B cell (primary cell): ENCODE measurements around the gene RASGEF1B. TPM values are rescaled to one million over a fixed set of nuclear protein-coding genes. Genes with fewer than 3 reads are reported as not detected.

Source experiments
- ATAC-seq: fragments of 200-7000 bp; cut with Tn5 transposase; one replicate; pipeline ENCODE4 v1.10.0; 2021; ENCODE audit warnings: low read depth, mild to moderate bottlenecking, moderate number of reproducible peaks, moderate library complexity
- CTCF ChIA-PET: fragments of 350-600 bp; sonication (Branson Sonifier 250); formaldehyde crosslinking; loops from one replicate; lab custom pipeline; 2021; ENCODE audit warnings: antibody characterized with exemption, inconsistent platforms; lab: Charles Lee
- POLR2A ChIA-PET: fragments of 350-600 bp; sonication (Branson Sonifier 250); formaldehyde crosslinking; loops from one replicate; lab custom pipeline; 2021; ENCODE audit warnings: antibody characterized with exemption; lab: Charles Lee
- DNase-seq: peaks from one replicate; pipeline ENCODE4 v3.0.0; 2013
- H2AFZ ChIP-seq: 2 replicates; pipeline ENCODE4 v1.6.1; 2012; ENCODE audit warnings: mild to moderate bottlenecking, low read depth, low read length; ENCODE audit not compliant: insufficient read depth, poor library complexity, severe bottlenecking
- H3K27ac ChIP-seq, 2 donors: 1 replicate in 1 of 2; 2 replicates in 1 of 2; pipeline ENCODE4 v1.5.1; 2012 to 2013; ENCODE audit warnings: low read length in 2 of 2, mild to moderate bottlenecking in 2 of 2, moderate library complexity in 1 of 2
- H3K27me3 ChIP-seq, 4 experiments: fragments of 200-600 bp in 1 of 4; sonication (generic) in 1 of 4; replicated peaks in 1 of 4; 1 replicate in 2 of 4; 2 replicates in 2 of 4; pipeline versions ENCODE4 v1.6.1 to v1.7.0; 2013 to 2016; ENCODE audit warnings: low read length in 3 of 4, mild to moderate bottlenecking in 2 of 4, mixed read lengths in 1 of 4, moderate library complexity in 1 of 4; ENCODE audit not compliant: insufficient read depth in 4 of 4, control insufficient read depth in 3 of 4; ENCODE audit errors: control extremely low read depth in 1 of 4
- H3K36me3 ChIP-seq, 2 experiments: replicated peaks in 1 of 2; 1 replicate in 1 of 2; 2 replicates in 1 of 2; pipeline versions ENCODE4 v1.6.1 to v1.7.1; 2013; ENCODE audit warnings: low read length in 1 of 2; ENCODE audit not compliant: insufficient read depth in 2 of 2, control insufficient read depth in 1 of 2; ENCODE audit errors: control extremely low read depth in 1 of 2, extremely low read depth in 1 of 2
- H3K4me1 ChIP-seq, 2 donors: fragments of 200-600 bp in 1 of 2; sonication (generic) in 1 of 2; 1 replicate in 1 of 2; 2 replicates in 1 of 2; pipeline versions ENCODE4 v1.5.1 to v1.6.1; 2013 to 2017; ENCODE audit warnings: low read length in 2 of 2; ENCODE audit not compliant: control insufficient read depth in 2 of 2, insufficient read depth in 2 of 2
- H3K4me2 ChIP-seq: replicated peaks from 2 replicates; pipeline ENCODE3; 2012; ENCODE audit warnings: mild to moderate bottlenecking, low read depth, low read length; ENCODE audit not compliant: poor library complexity, severe bottlenecking
- H3K4me3 ChIP-seq, 5 experiments: fragments of 200-600 bp in 1 of 5; sonication (generic) in 1 of 5; 1 replicate in 3 of 5; 2 replicates in 2 of 5; pipeline versions ENCODE4 v1.5.1 to v1.7.0; 2011 to 2016; ENCODE audit warnings: low read length in 4 of 5, mild to moderate bottlenecking in 4 of 5, low read depth in 2 of 5, control low read depth in 1 of 5, moderate library complexity in 1 of 5; ENCODE audit not compliant: insufficient read depth in 1 of 5; ENCODE audit errors: control extremely low read depth in 1 of 5, extremely low read depth in 1 of 5
- H3K79me2 ChIP-seq: fragments of 200-600 bp; sonication (generic); one replicate; pipeline ENCODE4 v1.6.0; 2016; ENCODE audit warnings: low read length; ENCODE audit not compliant: control insufficient read depth, insufficient read depth
- H3K9ac ChIP-seq: fragments of 200-600 bp; sonication (generic); 2 replicates; pipeline ENCODE4 v1.6.1; 2017; ENCODE audit warnings: mild to moderate bottlenecking, low read length, moderate library complexity
- H3K9me3 ChIP-seq, 3 donors: one replicate each; pipeline versions ENCODE4 v1.6.1 to v1.7.1; 2013; ENCODE audit warnings: low read length in 2 of 3; ENCODE audit not compliant: control insufficient read depth in 2 of 3, insufficient read depth in 1 of 3; ENCODE audit errors: control extremely low read depth in 1 of 3
- H4K20me1 ChIP-seq: 2 replicates; pipeline ENCODE4 v1.6.0; 2012; ENCODE audit warnings: mild to moderate bottlenecking, low read length; ENCODE audit not compliant: insufficient read depth, control insufficient read depth, poor library complexity, severe bottlenecking
- H3K27ac Mint-ChIP-seq: one replicate; pipeline ENCODE4 v1.8.0; 2021; ENCODE audit warnings: mixed read lengths
- H3K27me3 Mint-ChIP-seq: one replicate; pipeline ENCODE4 v1.8.0; 2021; ENCODE audit warnings: mixed read lengths
- H3K4me1 Mint-ChIP-seq: one replicate; pipeline ENCODE4 v1.8.0; 2021; ENCODE audit warnings: mixed read lengths
- H3K4me3 Mint-ChIP-seq: one replicate; pipeline ENCODE4 v1.8.0; 2021; ENCODE audit warnings: mixed read lengths
- H3K9me3 Mint-ChIP-seq: one replicate; pipeline ENCODE4 v1.8.0; 2022; ENCODE audit warnings: mixed read lengths; ENCODE audit not compliant: insufficient read depth
- CTCF ChIP-seq: fragments of 200-600 bp; IDR thresholded peaks from one replicate; pipeline ENCODE4 v1.8.0; 2022; ENCODE audit warnings: antibody characterized with exemption, mild to moderate bottlenecking
- EZH2 ChIP-seq: IDR thresholded peaks from 2 replicates; pipeline ENCODE4 v1.6.1; 2012; ENCODE audit warnings: borderline replicate concordance, low read depth, mild to moderate bottlenecking, moderate library complexity, low read length; ENCODE audit not compliant: insufficient read depth, poor library complexity, severe bottlenecking
- WGBS: methylation state at CpG from one replicate; pipeline ENCODE4 v1.1.5; 2013; ENCODE audit warnings: missing lambda C conversion rate; ENCODE audit not compliant: insufficient coverage; 5-methylcytosine and 5-hydroxymethylcytosine counted together
- intact Hi-C: fragments of 100-400 bp; cut with micrococcal nuclease; formaldehyde crosslinking; loops from one replicate; pipeline ENCODE4 v1.10.0; 2022
- polyA plus RNA-seq: library from polyadenylated mRNA; depleted of rRNA; stranded (reverse); fragments of >200 nt; gene quantifications from 2 replicates; pipeline ENCODE4 v1.2.3, GENCODE V29; 2012
- total RNA-seq, 2 donors: library from RNA; stranded (reverse); fragments of 120-200 nt in 1 of 2; gene quantifications; 1 replicate in 1 of 2; 2 replicates in 1 of 2; pipeline versions ENCODE4 v1.2.3 to v1.2.4, GENCODE V29; 2013 to 2022

Gene RASGEF1B
- total and polyA plus RNA-seq, 2 donors (not counting 1 experiment from before 2014, with no cell fraction given): 20.4 to 130 TPM

- WGBS: 88% methylated on average over 4 of the region's 4 CpGs
- H3K27me3 Mint-ChIP-seq: no peaks in the 10 kb centered on the region
- no peaks in the 10 kb centered on the region for H3K9me3 Mint-ChIP-seq
- DNase-seq (no peak), ATAC-seq (no peak)
- no peaks in the 10 kb centered on the region for H4K20me1 ChIP-seq
- H3K4me2 ChIP-seq: no peak overlapping the region
- peaks cover 3% of the 10 kb centered on the region for H3K4me1 Mint-ChIP-seq
- H3K79me2 ChIP-seq: no peaks in the 10 kb centered on the region
- no peak overlapping the region for H3K27ac ChIP-seq
- H3K4me1 ChIP-seq: no peaks in the 10 kb centered on the region
- no peak overlapping the region for H3K27ac Mint-ChIP-seq
- H3K9ac ChIP-seq: no peak overlapping the region
- no peaks in the 10 kb centered on the region for H3K27me3 ChIP-seq
- no peak overlapping the region for H2AFZ ChIP-seq
- no peak overlapping the region for H3K4me3 Mint-ChIP-seq
- intact Hi-C loops: no loop called here
- POLR2A ChIA-PET: no interaction called here
- no peaks in the 10 kb centered on the region for H3K36me3 ChIP-seq
- no peak overlapping the region for H3K4me3 ChIP-seq
- CTCF ChIA-PET: interaction anchor here (0.5 to 2.4 kb wide), 5 partner anchors 8 to 789 kb away, joined by 3 to 9 read pairs (median 4); no protein-coding TSS in a partner anchor
- no peak for TF ChIP-seq CTCF
- TF ChIP-seq EZH2: no peak
- H3K9me3 ChIP-seq: no peaks in the 10 kb centered on the region
Measured at GRCh38 chr4:81412946-81413495, 58.7 kb downstream of the RASGEF1B start.

- H3K4me2 ChIP-seq: no peak overlapping the region
- no peaks in the 10 kb centered on the region for H4K20me1 ChIP-seq
- ChIA-PET POLR2A (no interaction called here), CTCF (interaction anchor here (1.4 to 2.4 kb wide), 4 partner anchors 11 to 57 kb away, joined by 3 to 9 read pairs (median 7); no protein-coding TSS in a partner anchor)
- H3K4me1 ChIP-seq: no peaks in the 10 kb centered on the region
- H3K9ac ChIP-seq: no peak overlapping the region
- no peaks in the 10 kb centered on the region for H3K79me2 ChIP-seq
- no peak overlapping the region for H3K27ac ChIP-seq
- WGBS: 50% methylated on average over 1 of the region's 2 CpGs
- no peaks in the 10 kb centered on the region for H3K27me3 Mint-ChIP-seq
- no peak overlapping the region for H3K4me3 Mint-ChIP-seq
- ATAC-seq: no peak
- H3K9me3 ChIP-seq: no peaks in the 10 kb centered on the region
- intact Hi-C loops: no loop called here
- H3K36me3 ChIP-seq: no peaks in the 10 kb centered on the region
- H3K27ac Mint-ChIP-seq: no peak overlapping the region
- no peak for TF ChIP-seq CTCF
- no peak for TF ChIP-seq EZH2
- H3K9me3 Mint-ChIP-seq: no peaks in the 10 kb centered on the region
- H2AFZ ChIP-seq: no peak overlapping the region
- DNase-seq: no peak
- H3K4me3 ChIP-seq: no peak overlapping the region
- peaks cover 2% of the 10 kb centered on the region for H3K4me1 Mint-ChIP-seq
- no peaks in the 10 kb centered on the region for H3K27me3 ChIP-seq
Measured at GRCh38 chr4:81410680-81411079, 61.0 kb downstream of the RASGEF1B start.
